ENCODE data around the gene GUCY1A2. TPM values are rescaled to one million over a fixed set of nuclear protein-coding genes. Genes with fewer than 3 reads are reported as not detected.
"Not testable (repeated sequence)": the region's sequence is repeated elsewhere in the genome, so short reads cannot be mapped to it uniquely, and the experiment has no call there.

Gene GUCY1A2
- total and polyA plus RNA-seq, 2 donors from 2014 or later: 0.75 to 16.1 TPM

- H3K27me3 ChIP-seq (ENCODE audit: control insufficient read depth, insufficient read depth, low read length): no peaks in the 10 kb centered on the region
- DNase-seq: no peak
- no peak for TF ChIP-seq CTCF (IDR thresholded peaks at IDR 0.05; ENCODE audit: borderline replicate concordance, extremely low read depth, insufficient read depth)
- intact Hi-C loops (cut with DNase I): no loop called here
- H3K9ac ChIP-seq (ENCODE audit: low read length in 3 of 3): no peak overlapping the region
- no peaks in the 10 kb centered on the region for H3K4me1 ChIP-seq (ENCODE audit: control insufficient read depth in 2 of 3, insufficient read depth in 2 of 3, low read depth in 1 of 3, low read length in 3 of 3)
- H3K27ac ChIP-seq (ENCODE audit: low read depth in 2 of 2, low read length in 2 of 2): no peak overlapping the region
- no peak overlapping the region for H3K4me3 ChIP-seq (ENCODE audit: low read length in 3 of 3)
- peaks cover 0 to 7% (median 0%) of the 10 kb centered on the region in 3 donors for H3K9me3 ChIP-seq (ENCODE audit: control insufficient read depth in 2 of 3, insufficient read depth in 1 of 3, low read length in 3 of 3)
- no peak for FAIRE-seq
- no peaks in the 10 kb centered on the region for H3K36me3 ChIP-seq (ENCODE audit: control insufficient read depth in 2 of 3, insufficient read depth in 3 of 3, low read length in 3 of 3)
These were observed 105.1 kb downstream of the GUCY1A2 start for GRCh38 chr11:106913141-106913540.

- FAIRE-seq: no peak
- Histone ChIP-seq H3K4me1 (ENCODE audit: control insufficient read depth in 2 of 3, insufficient read depth in 2 of 3, low read depth in 1 of 3, low read length in 3 of 3) (no peaks in the 10 kb centered on the region), H3K27ac (ENCODE audit: low read depth in 2 of 2, low read length in 2 of 2) (no peak overlapping the region), H3K9me3 (ENCODE audit: control insufficient read depth in 2 of 3, insufficient read depth in 1 of 3, low read length in 3 of 3) (peaks cover 0 to 4% (median 2%) of the 10 kb centered on the region in 3 donors), H3K27me3 (ENCODE audit: control insufficient read depth, insufficient read depth, low read length) (no peaks in the 10 kb centered on the region), H3K9ac (ENCODE audit: low read length in 3 of 3) (no peak overlapping the region), H3K4me3 (ENCODE audit: low read length in 3 of 3) (no peak overlapping the region), H3K36me3 (ENCODE audit: control insufficient read depth in 2 of 3, insufficient read depth in 3 of 3, low read length in 3 of 3) (no peaks in the 10 kb centered on the region)
- no peak for DNase-seq
- intact Hi-C loops (cut with DNase I): no loop called here
- TF ChIP-seq CTCF (IDR thresholded peaks at IDR 0.05; ENCODE audit: borderline replicate concordance, extremely low read depth, insufficient read depth): no peak
These were observed 113.5 kb downstream of the GUCY1A2 start for GRCh38 chr11:106904826-106905225.

- Histone ChIP-seq H3K9me3 (ENCODE audit: control insufficient read depth in 2 of 3, insufficient read depth in 1 of 3, low read length in 3 of 3) (no peaks in the 10 kb centered on the region), H3K36me3 (ENCODE audit: control insufficient read depth in 2 of 3, insufficient read depth in 3 of 3, low read length in 3 of 3) (no peaks in the 10 kb centered on the region), H3K27me3 (ENCODE audit: control insufficient read depth, insufficient read depth, low read length) (no peaks in the 10 kb centered on the region), H3K27ac (ENCODE audit: low read depth in 2 of 2, low read length in 2 of 2) (no peak overlapping the region), H3K4me1 (ENCODE audit: control insufficient read depth in 2 of 3, insufficient read depth in 2 of 3, low read depth in 1 of 3, low read length in 3 of 3) (no peaks in the 10 kb centered on the region), H3K4me3 (ENCODE audit: low read length in 3 of 3) (no peak overlapping the region), H3K9ac (ENCODE audit: low read length in 3 of 3) (no peak overlapping the region)
- intact Hi-C loops (cut with DNase I): no loop called here
- no peak for FAIRE-seq
- no peak for DNase-seq
- TF ChIP-seq CTCF (IDR thresholded peaks at IDR 0.05; ENCODE audit: borderline replicate concordance, extremely low read depth, insufficient read depth): no peak
These were observed 128.6 kb downstream of the GUCY1A2 start for GRCh38 chr11:106889718-106890117.

GRCh38 chr11:106888386-106888785 is 129.9 kb downstream of the GUCY1A2 start:
- no peak for TF ChIP-seq CTCF (IDR thresholded peaks at IDR 0.05; ENCODE audit: borderline replicate concordance, extremely low read depth, insufficient read depth)
- intact Hi-C loops (cut with DNase I): no loop called here
- FAIRE-seq: no peak

GRCh38 chr11:106883693-106884092 is 134.6 kb downstream of the GUCY1A2 start:
- H3K9ac ChIP-seq (ENCODE audit: low read length in 3 of 3); H3K4me1 ChIP-seq (ENCODE audit: control insufficient read depth in 2 of 3, insufficient read depth in 2 of 3, low read depth in 1 of 3, low read length in 3 of 3); FAIRE-seq; intact Hi-C loops (cut with DNase I); DNase-seq; H3K36me3 ChIP-seq (ENCODE audit: control insufficient read depth in 2 of 3, insufficient read depth in 3 of 3, low read length in 3 of 3); H3K9me3 ChIP-seq (ENCODE audit: control insufficient read depth in 2 of 3, insufficient read depth in 1 of 3, low read length in 3 of 3); H3K27ac ChIP-seq (ENCODE audit: low read depth in 2 of 2, low read length in 2 of 2); H3K4me3 ChIP-seq (ENCODE audit: low read length in 3 of 3); H3K27me3 ChIP-seq (ENCODE audit: control insufficient read depth, insufficient read depth, low read length): not testable (repeated sequence)

More at GRCh38 chr11:106888386-106888785, 129.9 kb downstream of the GUCY1A2 start:
- no peaks in the 10 kb centered on the region for H3K9me3 ChIP-seq (ENCODE audit: control insufficient read depth in 2 of 3, insufficient read depth in 1 of 3, low read length in 3 of 3)
- no peak for DNase-seq
- no peak overlapping the region for H3K27ac ChIP-seq (ENCODE audit: low read depth in 2 of 2, low read length in 2 of 2)
- no peaks in the 10 kb centered on the region for H3K27me3 ChIP-seq (ENCODE audit: control insufficient read depth, insufficient read depth, low read length)
- H3K4me1 ChIP-seq (ENCODE audit: control insufficient read depth in 2 of 3, insufficient read depth in 2 of 3, low read depth in 1 of 3, low read length in 3 of 3): no peaks in the 10 kb centered on the region
- H3K9ac ChIP-seq (ENCODE audit: low read length in 3 of 3): no peak overlapping the region
- no peaks in the 10 kb centered on the region for H3K36me3 ChIP-seq (ENCODE audit: control insufficient read depth in 2 of 3, insufficient read depth in 3 of 3, low read length in 3 of 3)
- no peak overlapping the region for H3K4me3 ChIP-seq (ENCODE audit: low read length in 3 of 3)
